GM12873 (cell line): ENCODE measurements around the gene REG1A.

Source experiments
- TF ChIP-seq, protein P1 (sequence below): IDR thresholded peaks from 2 replicates; pipeline ENCODE4 v1.5.1; 2012; ENCODE audit warnings: low read depth, mild to moderate bottlenecking, moderate library complexity, low read length, control low read depth; ENCODE audit not compliant: insufficient read depth; ENCODE audit errors: missing control alignments

REG1A gene

DNA sequence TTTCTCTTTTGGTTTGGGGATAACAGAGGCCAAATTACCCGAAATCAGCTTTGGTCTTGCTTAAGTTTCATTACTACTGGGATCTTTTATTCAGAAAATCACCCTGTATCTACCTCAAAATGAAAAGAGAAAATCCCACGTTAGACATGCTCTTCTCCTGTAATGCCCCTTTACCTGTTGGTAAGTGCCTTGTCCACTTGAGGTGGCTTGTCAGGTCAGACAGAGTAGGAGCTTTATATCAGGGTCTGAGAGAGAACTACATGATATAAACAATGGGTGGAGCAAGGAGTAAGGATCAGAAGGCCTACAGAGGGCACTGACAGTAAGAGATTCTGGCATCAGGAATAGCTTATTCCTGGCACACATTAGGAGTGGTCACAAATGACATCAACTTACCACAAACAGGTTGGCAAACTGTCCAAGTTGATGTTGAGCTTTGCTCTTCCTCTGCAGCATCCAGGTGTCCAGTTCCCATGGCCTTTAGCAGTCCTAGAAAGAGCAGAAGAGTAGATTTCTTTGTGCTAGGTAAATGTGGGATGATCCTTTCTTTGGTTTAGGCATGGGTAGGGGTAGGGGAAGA is 32.4 kb upstream of the REG1A start, which contains the start of gene REG1B:
REG1B (minus strand) TSS at position 209 of the 580 bp plus-strand sequence. CDS start 381 bp downstream, outside the sequence.
- TF ChIP-seq, protein P1, sequence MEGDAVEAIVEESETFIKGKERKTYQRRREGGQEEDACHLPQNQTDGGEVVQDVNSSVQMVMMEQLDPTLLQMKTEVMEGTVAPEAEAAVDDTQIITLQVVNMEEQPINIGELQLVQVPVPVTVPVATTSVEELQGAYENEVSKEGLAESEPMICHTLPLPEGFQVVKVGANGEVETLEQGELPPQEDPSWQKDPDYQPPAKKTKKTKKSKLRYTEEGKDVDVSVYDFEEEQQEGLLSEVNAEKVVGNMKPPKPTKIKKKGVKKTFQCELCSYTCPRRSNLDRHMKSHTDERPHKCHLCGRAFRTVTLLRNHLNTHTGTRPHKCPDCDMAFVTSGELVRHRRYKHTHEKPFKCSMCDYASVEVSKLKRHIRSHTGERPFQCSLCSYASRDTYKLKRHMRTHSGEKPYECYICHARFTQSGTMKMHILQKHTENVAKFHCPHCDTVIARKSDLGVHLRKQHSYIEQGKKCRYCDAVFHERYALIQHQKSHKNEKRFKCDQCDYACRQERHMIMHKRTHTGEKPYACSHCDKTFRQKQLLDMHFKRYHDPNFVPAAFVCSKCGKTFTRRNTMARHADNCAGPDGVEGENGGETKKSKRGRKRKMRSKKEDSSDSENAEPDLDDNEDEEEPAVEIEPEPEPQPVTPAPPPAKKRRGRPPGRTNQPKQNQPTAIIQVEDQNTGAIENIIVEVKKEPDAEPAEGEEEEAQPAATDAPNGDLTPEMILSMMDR: no peak

- TF ChIP-seq, protein P1: no peak
Observed at GRCh38 chr2:79090693-79091092, 29.6 kb upstream of the REG1A start.

GRCh38 chr2:79097843-79098242 is 22.4 kb upstream of the REG1A start:
- TF ChIP-seq, protein P1: no peak

GRCh38 chr2:79099140-79099686 is 21.1 kb upstream of the REG1A start:
- TF ChIP-seq, protein P1: no peak

- TF ChIP-seq, protein P1: no peak
Observed at GRCh38 chr2:79100285-79100684, 20.0 kb upstream of the REG1A start.

GRCh38 chr2:79101024-79101423 is 19.3 kb upstream of the REG1A start:
- TF ChIP-seq, protein P1: no peak

- TF ChIP-seq, protein P1: no peak
Observed at GRCh38 chr2:79103214-79103613, 17.1 kb upstream of the REG1A start.
